ENCODE measurements around the gene DLG2. TPM values are rescaled to one million over a fixed set of nuclear protein-coding genes. Genes with fewer than 3 reads are reported as not detected.

The DLG2 gene
- total and polyA plus RNA-seq, 2 of the 4 experiments (the other 2 are of a cell fraction): 0.31 to 0.36 TPM

- H3K27ac ChIP-seq (ENCODE audit: insufficient read depth, low read length): no peak overlapping the region
- no peak overlapping the region for H3K23ac ChIP-seq (ENCODE audit: low read depth, low read length)
- H3K9me3 ChIP-seq (ENCODE audit: control insufficient read depth, insufficient read depth, low read length): no peaks in the 10 kb centered on the region
- H2AFZ ChIP-seq (replicated peaks; ENCODE audit: low read length, poor library complexity): no peak overlapping the region
- no peak overlapping the region for H4K8ac ChIP-seq (ENCODE audit: low read depth in 2 of 2, low read length in 2 of 2)
- CTCF ChIA-PET: no interaction called here
- in situ Hi-C loops (cut with MboI; ENCODE audit: low sequenced_read_pairs): no loop called here
- no peaks in the 10 kb centered on the region for H3K36me3 ChIP-seq (ENCODE audit: control insufficient read depth, insufficient read depth, low read length)
- TF ChIP-seq POLR2A (IDR thresholded peaks at IDR 0.05; ENCODE audit: low read depth, low read length): no peak
- TF ChIP-seq SMC3 (IDR thresholded peaks at IDR 0.05; ENCODE audit: low read depth, low read length): no peak
- TF ChIP-seq MAFK (IDR thresholded peaks at IDR 0.05; ENCODE audit: low read depth, low read length): no peak
- H3K9ac ChIP-seq (ENCODE audit: low read depth, low read length): no peak overlapping the region
- no peaks in the 10 kb centered on the region for H3K9me1 ChIP-seq (ENCODE audit: insufficient read depth, low read length)
- H3K79me1 ChIP-seq (ENCODE audit: low read depth in 1 of 2, low read length in 2 of 2): no peaks in the 10 kb centered on the region
- H2BK120ac ChIP-seq (ENCODE audit: low read depth, low read length): no peak overlapping the region
- no peak for ATAC-seq (ENCODE audit: low read depth)
- H3K18ac ChIP-seq (ENCODE audit: low read depth, low read length): no peak overlapping the region
- no peak for DNase-seq
- H3K27me3 ChIP-seq (ENCODE audit: control insufficient read depth, insufficient read depth, low read length): no peaks in the 10 kb centered on the region
- no peak overlapping the region for H2BK15ac ChIP-seq (ENCODE audit: low read depth, low read length)
- no TSS peak for BruUV-seq (replicated peaks)
- no peak overlapping the region for H2AK5ac ChIP-seq (ENCODE audit: low read depth, low read length)
- H2BK20ac ChIP-seq (ENCODE audit: low read depth, low read length): no peak overlapping the region
- H4K91ac ChIP-seq (ENCODE audit: insufficient read depth, low read depth, low read length): no peak overlapping the region
- H3K4me3 ChIP-seq (ENCODE audit: insufficient read depth, low read depth, low read length): no peak overlapping the region
- H3K4me2 ChIP-seq (ENCODE audit: low read depth, low read length): no peak overlapping the region
- H3K4me1 ChIP-seq (ENCODE audit: control insufficient read depth, insufficient read depth, low read length): no peaks in the 10 kb centered on the region
- H4K5ac ChIP-seq (ENCODE audit: low read depth, low read length): no peak overlapping the region
- no peak overlapping the region for H3K56ac ChIP-seq (ENCODE audit: extremely low read depth, insufficient read depth, low read length)
- dilution Hi-C loops (cut with HindIII; ENCODE audit: low sequenced_read_pairs, unreplicated experiment): no loop called here
- no peak overlapping the region for H2BK5ac ChIP-seq (ENCODE audit: low read depth, low read length, poor library complexity, severe bottlenecking)
- POLR2A ChIA-PET (ENCODE audit: unreplicated experiment): no interaction called here
- no peak overlapping the region for H3K14ac ChIP-seq (replicated peaks; ENCODE audit: low read depth, low read length)
- no CpG with 5 or more reads among the region's 1 CpG for WGBS, 2 experiments (ENCODE audit: extremely low coverage in 2 of 2, insufficient read length in 1 of 2)
- intact Hi-C loops (cut with micrococcal nuclease): no loop called here
- H4K20me1 ChIP-seq (ENCODE audit: insufficient read depth, low read length): no peaks in the 10 kb centered on the region
- H2AK9ac ChIP-seq (replicated peaks; ENCODE audit: low read depth, low read length, poor library complexity): no peak overlapping the region
- no peak overlapping the region for H3K4ac ChIP-seq (ENCODE audit: low read depth, low read length)
Observed at GRCh38 chr11:85494396-85494795, 132.7 kb downstream of the DLG2 start.

All from IMR-90 (cell line).